Pulmonary artery endothelial cell (primary cell): ENCODE results near the gene GRM3. TPM values are rescaled to one million over a fixed set of nuclear protein-coding genes. Genes with fewer than 3 reads are reported as not detected.
"Not testable (repeated sequence)": the region's sequence is repeated elsewhere in the genome, so short reads cannot be mapped to it uniquely, and the experiment has no call there.

Experiments
- DNase-seq: peaks from one replicate; pipeline ENCODE4 v3.0.0-alpha.2; 2011; ENCODE audit warnings: low read depth, low spot score
- total RNA-seq: library from RNA; depleted of rRNA; stranded (reverse); fragments of >200 nt; gene quantifications from 2 replicates; pipeline ENCODE4 v1.2.3, GENCODE V29; 2014

Gene GRM3
- not detected in 2 replicates for total RNA-seq

DNA sequence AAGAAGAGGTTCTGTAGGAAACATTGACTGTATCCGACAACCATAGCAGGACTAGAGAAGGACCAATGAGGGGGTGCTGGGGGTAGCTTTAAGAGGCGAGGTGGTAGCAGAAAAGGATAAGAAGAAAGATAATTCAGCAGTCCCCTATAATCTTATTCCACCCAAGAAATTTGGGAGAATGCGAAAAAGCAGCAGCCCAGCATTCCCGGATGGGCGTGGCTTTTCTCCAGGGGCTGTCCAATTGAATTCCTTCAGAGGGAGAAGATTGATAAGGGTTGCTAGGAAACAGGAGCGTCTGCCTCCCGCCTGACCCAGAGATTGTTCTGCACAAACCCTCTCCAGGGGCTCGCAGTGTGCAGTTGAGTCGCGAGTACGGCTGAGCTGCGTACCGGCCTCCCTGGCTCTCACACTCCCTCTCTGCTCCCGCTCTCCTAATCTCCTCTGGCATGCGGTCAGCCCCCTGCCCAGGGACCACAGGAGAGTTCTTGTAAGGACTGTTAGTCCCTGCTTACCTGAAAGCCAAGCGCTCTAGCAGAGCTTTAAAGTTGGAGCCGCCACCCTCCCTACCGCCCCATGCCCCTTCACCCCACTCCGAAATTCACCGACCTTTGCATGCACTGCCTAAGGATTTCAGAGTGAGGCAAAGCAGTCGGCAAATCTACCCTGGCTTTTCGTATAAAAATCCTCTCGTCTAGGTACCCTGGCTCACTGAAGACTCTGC lies at the start of gene GRM3:
GRM3 (plus strand) TSS at position 349 of the 721 bp plus-strand sequence. CDS start 121,237 bp downstream, outside the sequence.
- DNase-seq, result no peak

DNA sequence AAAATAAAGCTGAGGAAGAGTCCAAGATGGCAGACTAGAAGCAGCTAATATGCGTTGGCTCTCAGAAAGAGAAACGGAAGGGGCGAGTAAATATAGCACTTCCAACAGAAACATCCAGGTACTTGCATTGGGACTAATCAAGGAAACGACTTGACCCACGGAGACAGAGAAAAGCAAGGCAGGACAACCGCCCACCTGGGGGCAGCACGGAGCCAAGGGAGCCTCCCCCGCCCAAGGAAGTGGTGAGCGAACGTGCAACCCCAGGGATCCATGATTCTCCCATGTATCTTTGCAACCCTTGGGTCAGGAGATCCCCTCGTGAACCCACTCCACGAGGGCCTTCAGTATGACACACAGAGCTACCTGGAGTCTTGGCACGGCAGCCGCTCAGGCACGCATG lies 45.4 kb upstream of the GRM3 start:
- DNase-seq, result no peak

DNA sequence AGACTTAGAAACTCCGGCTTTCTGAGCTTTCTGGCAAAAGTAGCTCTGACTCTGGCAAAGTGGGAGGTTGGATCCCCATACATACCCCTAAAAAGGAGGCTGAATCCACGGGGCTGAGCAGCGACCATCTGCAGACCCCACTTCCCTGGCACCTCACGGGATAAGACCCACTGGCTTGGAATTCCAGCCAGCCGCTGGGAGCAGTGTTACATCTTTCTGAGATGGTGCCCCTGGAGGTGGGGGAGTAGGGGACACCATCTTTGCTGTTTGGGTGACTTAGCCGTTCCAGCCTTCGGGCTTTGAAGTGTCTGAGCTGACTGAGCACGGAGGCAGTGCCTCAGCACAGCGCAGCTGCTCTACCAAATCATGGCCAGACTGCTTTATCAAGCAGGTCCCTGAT lies 45.0 kb upstream of the GRM3 start:
- DNase-seq, result no peak

DNA sequence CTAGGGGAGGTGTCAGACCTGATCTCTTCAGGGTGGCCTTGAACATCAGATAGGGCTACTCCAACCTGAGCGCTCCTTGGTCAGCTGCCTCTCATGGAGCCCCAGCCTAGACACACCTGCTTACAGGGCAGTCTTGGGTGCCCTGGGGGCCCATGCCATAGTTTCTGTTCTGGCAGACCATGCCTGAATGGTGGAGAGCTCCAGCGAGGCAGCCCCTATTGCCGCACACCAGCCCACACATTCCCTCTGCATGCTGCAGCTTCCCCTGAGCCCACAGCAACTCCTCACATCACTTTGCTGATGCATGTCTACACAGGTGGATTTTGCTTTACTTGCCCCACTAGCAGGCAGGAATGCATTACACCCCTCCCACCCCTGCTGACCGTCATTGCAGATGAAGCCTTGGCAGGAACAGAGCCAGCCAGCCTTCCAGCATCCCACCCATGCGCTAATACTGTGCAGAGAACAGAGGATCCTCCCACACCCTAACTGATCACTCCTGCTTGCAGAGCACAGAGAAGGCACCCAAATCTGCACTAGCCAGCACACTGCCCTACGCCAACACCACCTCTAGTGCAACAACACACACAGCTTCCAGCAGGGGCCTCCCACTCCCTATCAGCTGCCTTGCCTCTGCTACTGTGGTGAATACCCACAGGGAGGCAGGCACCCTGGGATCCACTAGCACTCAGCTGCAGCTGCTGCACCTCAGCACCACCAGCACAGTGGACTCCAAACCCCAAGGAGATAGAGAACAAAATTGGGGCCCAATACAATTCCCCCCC lies 43.0 kb upstream of the GRM3 start:
- DNase-seq, result no peak

DNA sequence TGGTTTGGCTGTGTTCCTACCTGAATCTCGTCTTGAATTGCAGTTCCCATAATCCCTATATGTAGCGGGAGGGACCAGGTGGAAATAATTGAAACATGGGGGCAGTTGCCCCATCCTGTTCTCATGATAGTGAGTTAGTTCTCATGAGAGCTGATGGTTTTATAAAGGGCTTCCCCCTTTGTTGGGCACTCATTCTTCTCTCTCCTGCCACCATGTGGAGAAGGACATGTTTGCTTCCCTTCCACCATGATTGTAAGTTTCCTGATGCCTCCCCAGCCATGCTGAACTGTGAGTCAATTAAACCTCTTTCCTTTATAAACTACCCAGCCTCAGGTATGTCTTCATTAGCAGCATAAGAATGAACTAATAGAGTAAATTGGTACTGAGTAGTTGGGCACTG lies 28.0 kb upstream of the GRM3 start:
- not testable (repeated sequence) for DNase-seq

DNA sequence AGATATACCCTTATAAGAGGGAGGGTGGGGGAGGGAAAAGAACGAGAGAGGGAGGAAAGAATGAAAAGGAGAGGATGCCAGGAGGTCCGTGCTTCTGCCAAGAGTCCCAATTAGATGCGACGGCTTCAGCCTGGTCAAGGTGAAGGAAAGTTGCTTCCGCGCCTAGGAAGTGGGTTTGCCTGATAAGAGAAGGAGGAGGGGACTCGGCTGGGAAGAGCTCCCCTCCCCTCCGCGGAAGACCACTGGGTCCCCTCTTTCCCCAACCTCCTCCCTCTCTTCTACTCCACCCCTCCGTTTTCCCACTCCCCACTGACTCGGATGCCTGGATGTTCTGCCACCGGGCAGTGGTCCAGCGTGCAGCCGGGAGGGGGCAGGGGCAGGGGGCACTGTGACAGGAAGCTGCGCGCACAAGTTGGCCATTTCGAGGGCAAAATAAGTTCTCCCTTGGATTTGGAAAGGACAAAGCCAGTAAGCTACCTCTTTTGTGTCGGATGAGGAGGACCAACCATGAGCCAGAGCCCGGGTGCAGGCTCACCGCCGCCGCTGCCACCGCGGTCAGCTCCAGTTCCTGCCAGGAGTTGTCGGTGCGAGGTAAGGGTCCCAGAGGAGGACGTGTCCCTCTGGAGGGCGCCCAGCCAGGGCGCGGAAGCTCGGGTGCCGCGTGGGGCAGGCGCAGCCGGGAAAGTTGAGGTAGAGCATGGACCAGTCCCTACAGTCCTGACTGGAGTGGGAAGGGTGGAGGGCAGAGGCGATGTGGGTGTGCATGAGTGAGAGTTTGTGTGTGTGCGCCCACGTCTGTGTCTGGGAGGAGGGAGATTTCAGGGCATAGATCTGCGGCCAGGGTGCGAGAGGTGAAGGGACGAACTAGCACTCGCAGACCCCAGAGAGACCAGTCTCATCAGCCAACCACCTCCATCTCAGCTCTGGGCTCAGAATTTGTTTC lies 844 bp downstream of the GRM3 start:
- DNase-seq, result no peak

DNA sequence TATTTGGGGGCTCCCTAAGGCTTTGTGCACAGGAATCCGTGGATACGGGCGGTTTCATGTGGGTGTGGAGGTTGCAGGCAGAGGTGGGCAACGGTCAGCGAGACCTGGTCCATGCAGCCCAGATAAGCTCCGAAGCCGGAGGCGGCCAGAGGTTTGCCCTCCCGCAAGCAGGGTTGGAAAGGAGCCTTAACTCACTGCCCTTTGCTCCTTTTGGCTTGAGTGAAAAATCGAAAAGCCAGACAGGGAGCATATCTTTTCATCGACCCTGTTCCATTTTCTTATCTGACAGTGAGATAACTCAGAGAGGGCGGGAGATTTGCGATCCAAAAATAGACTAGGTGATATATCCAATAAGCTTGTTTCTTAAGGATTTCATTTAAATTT lies 1.5 kb downstream of the GRM3 start:
- no peak for DNase-seq

DNA sequence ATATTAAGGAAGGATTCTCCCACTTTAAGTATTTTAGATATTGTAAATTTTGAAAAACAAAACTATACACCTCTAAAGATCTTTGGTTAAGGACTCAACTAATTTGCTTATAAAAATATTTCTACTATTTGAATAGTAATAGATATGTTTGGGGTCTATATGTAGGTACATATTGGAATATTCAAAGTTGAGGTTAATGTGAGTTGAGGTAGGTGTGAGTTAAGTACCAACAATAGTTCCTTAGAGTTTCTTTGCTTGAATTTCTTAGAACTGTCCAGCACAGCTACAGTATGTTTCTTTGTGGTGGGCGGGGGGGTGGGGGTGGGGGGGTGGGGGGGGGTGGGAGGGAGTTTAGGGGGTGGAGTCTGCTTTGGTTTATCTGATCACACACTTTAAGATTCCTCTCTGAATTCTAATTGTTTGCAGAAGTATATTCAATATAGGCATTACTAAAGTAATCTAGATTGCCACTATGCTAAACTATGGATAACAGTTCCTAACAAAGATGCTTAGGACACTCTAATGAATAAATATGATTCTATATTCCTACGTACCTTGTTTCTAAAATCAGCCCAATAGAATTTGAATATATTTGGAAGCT lies 2.1 kb downstream of the GRM3 start:
- DNase-seq, result no peak

DNA sequence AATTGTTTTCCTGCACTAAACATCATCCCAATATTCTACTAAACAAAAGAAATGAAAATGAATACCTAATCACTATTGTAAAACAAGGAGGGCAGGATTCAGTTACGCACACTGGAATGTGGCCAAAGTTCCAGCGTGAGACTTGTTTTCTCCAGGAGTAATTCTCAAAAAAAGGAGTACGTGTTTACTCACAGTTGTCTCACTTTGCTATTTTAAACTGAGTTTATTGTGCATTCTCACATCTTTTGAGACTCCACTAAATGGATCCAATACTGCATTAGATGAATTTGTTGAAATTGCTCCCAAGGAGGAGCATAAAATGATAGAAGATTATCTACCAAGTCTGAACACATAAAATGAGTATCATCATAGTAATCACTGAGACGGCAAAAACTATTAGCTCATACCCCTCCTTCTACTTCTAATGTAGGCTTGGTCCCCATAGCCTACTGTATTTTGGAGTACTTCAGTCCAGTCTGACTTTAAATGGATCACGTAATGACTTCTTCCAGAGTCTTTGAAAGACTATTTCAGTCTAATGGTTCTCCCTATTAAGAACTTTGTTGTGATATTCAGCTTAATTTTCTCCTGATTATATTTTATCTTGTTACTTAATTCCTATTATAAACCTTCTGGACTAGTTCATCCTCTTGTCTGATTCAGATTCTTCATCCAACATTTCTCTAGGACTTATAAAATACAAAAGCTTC lies 3.8 kb downstream of the GRM3 start:
- DNase-seq, result no peak

DNA sequence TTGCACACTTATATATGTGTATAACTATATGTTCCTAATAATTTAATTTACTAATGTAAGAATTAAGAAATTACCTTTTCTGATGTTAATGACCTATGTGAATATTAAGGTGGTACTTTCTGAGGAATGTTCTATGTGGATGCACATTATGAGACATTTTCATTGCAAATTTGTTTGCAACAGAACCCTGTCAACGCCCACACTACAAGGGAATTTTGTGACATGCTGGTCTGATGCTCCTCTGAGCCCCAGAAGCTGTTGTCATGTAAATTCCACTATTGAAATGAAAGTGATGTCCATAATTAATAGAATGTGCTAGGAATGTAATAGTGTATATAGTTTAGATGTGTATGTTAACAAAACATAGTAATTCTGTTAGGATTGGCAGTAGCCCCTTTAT lies 4.5 kb downstream of the GRM3 start:
- DNase-seq, result no peak

DNA sequence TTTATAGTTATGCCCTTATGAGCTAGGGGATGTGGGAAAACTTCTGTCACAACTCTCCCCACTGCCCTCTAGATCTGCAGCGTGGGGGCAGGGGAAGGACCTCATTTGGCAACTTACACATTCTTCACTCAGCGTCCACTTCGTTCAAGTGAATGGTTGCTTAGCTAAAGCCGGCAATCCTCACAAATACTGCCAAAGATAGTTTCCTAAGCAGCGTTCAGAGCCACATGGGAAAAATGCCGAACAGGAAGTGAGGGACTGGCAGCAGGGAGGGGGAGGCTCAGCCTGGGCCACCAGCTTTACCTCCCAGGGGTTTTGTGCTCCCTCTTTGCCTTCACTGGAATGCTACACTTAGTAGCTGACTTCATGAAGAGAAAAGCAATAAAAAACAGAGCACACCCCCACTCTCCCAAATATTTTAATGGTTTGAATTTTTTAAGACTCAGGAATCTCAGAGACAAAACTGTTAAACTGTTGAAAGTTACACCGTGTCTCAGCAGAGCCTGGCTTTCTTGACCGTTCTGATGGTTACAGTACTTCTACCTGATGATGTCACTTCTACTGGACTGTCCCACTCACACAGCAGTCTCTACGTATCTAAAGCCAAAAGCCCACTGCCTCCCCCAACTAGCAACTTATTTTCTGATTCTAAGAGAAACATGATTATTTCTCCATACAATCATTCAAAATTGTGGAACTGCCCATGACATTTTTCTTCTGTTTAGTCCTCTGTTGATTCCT lies 10.4 kb downstream of the GRM3 start:
- DNase-seq, result no peak

DNA sequence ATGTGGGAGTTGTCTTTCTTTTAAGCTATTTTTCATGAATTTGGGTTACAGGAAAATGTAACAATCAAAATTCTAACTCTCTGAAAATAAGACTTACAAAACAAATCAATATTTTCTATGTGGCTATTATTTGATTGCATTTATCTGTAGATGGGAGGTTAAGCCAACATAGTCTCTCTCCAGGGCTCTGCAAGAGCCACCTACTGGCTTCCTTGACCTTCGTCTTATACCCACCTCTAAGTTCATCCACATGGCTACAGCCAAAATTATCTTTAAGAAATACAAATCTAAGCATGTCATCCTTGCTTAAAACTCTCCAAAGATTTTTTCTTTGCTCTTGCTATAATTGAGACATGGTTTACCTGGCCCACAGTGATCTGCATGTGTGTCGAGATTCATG lies 14.2 kb downstream of the GRM3 start:
- DNase-seq, result no peak

DNA sequence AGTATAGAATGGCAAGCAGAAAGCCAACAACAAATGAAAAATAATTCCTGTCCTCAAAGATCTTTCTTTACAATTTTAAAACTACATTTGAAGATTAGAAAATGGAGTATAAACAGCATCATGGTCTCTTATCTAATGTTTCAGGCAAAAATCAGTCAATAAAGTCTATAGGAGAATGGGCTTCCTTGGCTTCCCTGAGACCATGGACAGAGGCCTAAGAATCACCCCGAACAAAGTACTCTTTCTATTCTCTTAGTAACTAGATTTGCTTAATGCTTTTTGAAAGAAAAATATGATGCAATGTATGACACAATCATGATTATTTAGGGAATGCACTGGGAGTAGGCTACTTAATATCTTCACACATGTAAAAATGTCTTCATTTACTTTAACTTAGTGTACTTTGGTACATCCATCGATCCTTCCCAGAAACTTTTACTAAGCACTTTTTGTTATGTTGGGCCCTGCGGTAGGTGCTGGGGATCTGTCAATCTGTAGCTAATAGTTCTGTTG lies 17.3 kb downstream of the GRM3 start:
- DNase-seq, result no peak

DNA sequence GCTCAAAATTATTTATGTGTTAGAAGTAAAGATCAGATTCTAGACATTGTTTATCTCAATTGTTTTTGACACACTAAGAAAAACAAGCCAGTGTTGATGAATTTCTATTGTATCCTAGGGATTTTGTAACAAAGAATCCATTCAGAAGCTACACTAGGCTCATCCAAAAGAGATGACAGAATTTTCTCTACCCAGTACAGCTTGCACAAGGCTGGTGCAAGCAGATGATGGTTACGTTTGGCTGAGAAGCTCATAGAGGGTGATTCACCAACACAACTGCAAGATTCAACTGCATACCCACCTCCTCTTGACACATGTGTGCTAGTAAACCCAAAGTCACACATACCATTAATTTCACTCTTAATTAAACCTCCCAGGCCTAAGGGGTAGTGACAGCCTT lies 20.8 kb downstream of the GRM3 start:
- no peak for DNase-seq

DNA sequence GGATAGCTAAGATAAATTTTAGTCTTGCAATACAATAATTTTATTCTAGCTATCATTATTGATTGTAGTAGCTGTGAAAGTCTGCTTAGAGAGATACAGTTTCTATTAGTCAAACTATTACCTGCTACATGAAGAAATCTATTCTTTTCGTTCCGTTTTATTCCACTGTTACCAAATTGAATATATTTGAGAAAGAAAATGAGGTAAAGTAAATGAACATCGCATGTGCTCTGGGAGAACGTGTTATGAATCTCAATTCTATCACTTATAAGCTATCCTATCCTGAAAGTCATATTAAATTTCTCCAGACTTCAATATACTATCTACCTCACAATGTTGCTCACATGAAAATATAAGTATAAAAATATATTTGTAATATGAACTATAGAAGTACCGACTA lies 21.3 kb downstream of the GRM3 start:
- DNase-seq, result no peak

DNA sequence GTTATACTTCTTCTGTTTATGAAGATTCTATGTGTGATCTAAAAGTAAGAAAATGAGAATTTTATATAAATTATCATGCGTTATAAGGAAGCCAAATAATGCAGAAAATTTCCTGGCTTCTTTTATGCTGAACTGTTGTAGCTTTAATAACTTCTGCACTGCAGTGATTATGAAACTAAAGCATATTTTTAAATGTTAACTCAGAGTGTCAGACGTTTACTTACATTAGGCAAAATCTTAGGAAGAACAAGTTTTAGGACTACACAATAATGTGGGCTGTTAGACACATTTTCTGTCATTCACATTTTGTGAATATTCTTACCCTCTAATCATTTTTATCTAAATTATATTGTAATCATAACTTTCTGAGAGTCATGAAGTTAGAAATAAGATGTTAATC lies 22.0 kb downstream of the GRM3 start:
- DNase-seq, result no peak

DNA sequence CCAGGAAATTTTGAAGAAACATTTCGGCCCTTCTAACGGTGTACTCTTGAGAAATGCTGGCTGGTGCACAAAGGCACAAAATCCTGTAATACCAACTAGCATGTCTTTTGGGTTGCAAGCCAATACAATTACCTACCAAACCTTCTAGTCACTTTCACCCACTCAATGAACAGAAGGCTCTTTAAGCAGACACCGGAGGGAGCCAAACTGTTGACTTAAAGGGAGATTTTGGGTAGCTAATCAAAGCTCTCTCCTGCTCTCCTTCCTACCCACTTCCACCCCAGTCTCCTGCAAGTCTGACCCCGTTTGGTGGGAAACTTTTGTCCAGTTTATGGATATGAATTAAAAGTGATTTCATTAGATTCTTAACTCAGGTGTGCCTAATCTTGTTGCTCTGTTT lies 24.0 kb downstream of the GRM3 start:
- no peak for DNase-seq

DNA sequence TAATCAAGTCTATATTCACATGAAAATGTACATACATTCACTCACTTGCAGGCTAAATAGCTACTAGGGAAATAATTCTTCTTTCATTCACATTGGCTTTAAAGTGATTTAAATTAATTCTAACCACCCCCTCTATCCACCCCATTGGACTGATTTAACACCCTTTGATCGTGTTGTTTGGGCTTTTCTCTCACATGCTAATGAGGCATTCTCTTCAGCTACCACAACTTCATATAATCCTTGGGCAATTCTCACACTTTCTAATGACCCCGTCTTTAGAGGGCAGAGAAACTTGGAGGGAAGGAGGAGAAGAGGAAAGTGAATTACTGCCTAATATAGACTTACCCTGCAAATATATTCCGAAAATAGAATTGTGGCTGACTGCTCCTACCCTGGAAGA lies 24.6 kb downstream of the GRM3 start:
- DNase-seq, result no peak

DNA sequence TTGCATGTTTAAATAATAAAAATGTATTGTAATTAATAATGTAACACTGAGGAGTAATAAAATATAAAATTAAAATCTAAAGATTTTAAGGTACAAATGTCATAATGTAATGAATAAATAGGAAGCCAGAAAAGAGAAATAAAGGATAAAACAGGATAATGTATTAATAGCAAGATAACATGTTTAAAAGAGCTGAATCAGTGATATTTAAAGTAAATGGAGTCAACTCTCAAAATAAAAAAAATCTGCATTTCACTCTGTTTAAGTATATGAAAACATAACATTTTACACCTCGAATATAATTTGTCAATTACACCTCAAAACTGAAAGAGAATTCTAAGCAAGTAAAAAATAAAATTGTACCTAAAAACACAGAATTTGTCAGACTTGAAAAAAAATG lies 44.1 kb downstream of the GRM3 start:
- no peak for DNase-seq

DNA sequence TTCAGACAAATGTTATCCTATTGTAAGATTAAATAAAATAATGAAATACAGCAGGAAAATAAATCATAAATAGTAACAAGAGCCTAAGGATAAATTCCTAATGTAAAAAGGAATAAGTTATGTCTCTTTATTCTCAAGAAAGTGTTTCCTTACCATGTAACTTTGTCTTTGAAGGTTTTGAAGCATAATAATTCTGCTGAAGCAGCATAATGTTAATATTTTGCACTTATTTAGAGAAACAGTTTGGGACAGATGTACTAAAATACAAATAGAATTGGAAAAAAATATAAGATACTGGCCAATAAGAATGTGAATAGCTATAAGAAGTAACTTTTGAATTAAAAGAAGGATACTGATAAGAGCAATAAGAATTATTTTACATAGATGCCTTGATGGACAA lies 45.7 kb downstream of the GRM3 start:
- DNase-seq, result no peak
